ENCODE data around the gene PCDH9. TPM values are rescaled to one million over a fixed set of nuclear protein-coding genes. Genes with fewer than 3 reads are reported as not detected.

The PCDH9 gene
- total RNA-seq, 1 donor from 2014 or later, result 10.4 TPM

GRCh38 chr13:66400292-66400691 lies 829.8 kb downstream of the PCDH9 start:
- no peaks in the 10 kb centered on the region for H3K27me3 Mint-ChIP-seq (ENCODE audit: low read depth, unreplicated experiment)
- no peak for TF ChIP-seq EZH2 (IDR thresholded peaks at IDR 0.05; ENCODE audit: insufficient read depth, low read length)
- no peak for TF ChIP-seq CTCF (IDR thresholded peaks at IDR 0.05; ENCODE audit: insufficient read depth, low read depth, low read length)
- H3K27me3 ChIP-seq (ENCODE audit: insufficient read depth, low read length), result no peaks in the 10 kb centered on the region
- H3K9ac ChIP-seq (ENCODE audit: low read length), result no peak overlapping the region
- H4K20me1 ChIP-seq (ENCODE audit: insufficient read depth, low read length), result no peaks in the 10 kb centered on the region
- H3K4me1 Mint-ChIP-seq (ENCODE audit: low read depth, unreplicated experiment), result no peaks in the 10 kb centered on the region
- H3K27ac Mint-ChIP-seq (ENCODE audit: unreplicated experiment), result no peak overlapping the region
- no peak overlapping the region for H2AFZ ChIP-seq (ENCODE audit: low read depth, low read length)
- FAIRE-seq, result no peak
- H3K9me3 Mint-ChIP-seq (ENCODE audit: unreplicated experiment), result no peaks in the 10 kb centered on the region
- no peak overlapping the region for H3K4me3 Mint-ChIP-seq (ENCODE audit: unreplicated experiment)
- no peaks in the 10 kb centered on the region for H3K36me3 ChIP-seq (ENCODE audit: insufficient read depth, low read length)
- H3K4me3 ChIP-seq (ENCODE audit: insufficient read depth, low read depth, low read length), result no peak overlapping the region
- no peaks in the 10 kb centered on the region for H3K79me2 ChIP-seq (ENCODE audit: insufficient read depth, low read length)
- no peak overlapping the region for H3K27ac ChIP-seq (ENCODE audit: low read depth, low read length)
- H3K9me3 ChIP-seq (ENCODE audit: insufficient read depth, low read depth, low read length), result no peaks in the 10 kb centered on the region
- no peaks in the 10 kb centered on the region for H3K36me3 Mint-ChIP-seq (ENCODE audit: low read depth, unreplicated experiment)
- no peaks in the 10 kb centered on the region for H3K4me1 ChIP-seq (ENCODE audit: insufficient read depth, low read length)
- no peak for DNase-seq (ENCODE audit: low read depth)
- no peak overlapping the region for H3K4me2 ChIP-seq (ENCODE audit: low read length)

- Mint-ChIP-seq H3K4me1 (ENCODE audit: low read depth, unreplicated experiment) (no peaks in the 10 kb centered on the region), H3K4me3 (ENCODE audit: unreplicated experiment) (no peak overlapping the region), H3K36me3 (ENCODE audit: low read depth, unreplicated experiment) (no peaks in the 10 kb centered on the region), H3K27me3 (ENCODE audit: low read depth, unreplicated experiment) (no peaks in the 10 kb centered on the region), H3K9me3 (ENCODE audit: unreplicated experiment) (no peaks in the 10 kb centered on the region), H3K27ac (ENCODE audit: unreplicated experiment) (no peak overlapping the region)
- H3K27me3 ChIP-seq (ENCODE audit: insufficient read depth, low read length), result no peaks in the 10 kb centered on the region
- DNase-seq (ENCODE audit: low read depth) (no peak), FAIRE-seq (no peak)
- no peaks in the 10 kb centered on the region for H3K36me3 ChIP-seq (ENCODE audit: insufficient read depth, low read length)
- H3K9me3 ChIP-seq (ENCODE audit: insufficient read depth, low read depth, low read length), result no peaks in the 10 kb centered on the region
- H3K4me3 ChIP-seq (ENCODE audit: insufficient read depth, low read depth, low read length), result no peak overlapping the region
- no peak overlapping the region for H3K27ac ChIP-seq (ENCODE audit: low read depth, low read length)
- no peak for TF ChIP-seq CTCF (IDR thresholded peaks at IDR 0.05; ENCODE audit: insufficient read depth, low read depth, low read length)
- TF ChIP-seq EZH2 (IDR thresholded peaks at IDR 0.05; ENCODE audit: insufficient read depth, low read length), result no peak
- no peaks in the 10 kb centered on the region for H4K20me1 ChIP-seq (ENCODE audit: insufficient read depth, low read length)
- H2AFZ ChIP-seq (ENCODE audit: low read depth, low read length), result no peak overlapping the region
- H3K4me1 ChIP-seq (ENCODE audit: insufficient read depth, low read length), result no peaks in the 10 kb centered on the region
- no peak overlapping the region for H3K9ac ChIP-seq (ENCODE audit: low read length)
- H3K4me2 ChIP-seq (ENCODE audit: low read length), result no peak overlapping the region
- no peaks in the 10 kb centered on the region for H3K79me2 ChIP-seq (ENCODE audit: insufficient read depth, low read length)
These were observed 830.3 kb downstream of the PCDH9 start for GRCh38 chr13:66399873-66400272.

- H3K9me3 ChIP-seq (ENCODE audit: insufficient read depth, low read depth, low read length), result no peaks in the 10 kb centered on the region
- no peaks in the 10 kb centered on the region for H3K4me1 ChIP-seq (ENCODE audit: insufficient read depth, low read length)
- H3K27me3 ChIP-seq (ENCODE audit: insufficient read depth, low read length), result no peaks in the 10 kb centered on the region
- Mint-ChIP-seq H3K4me1 (ENCODE audit: low read depth, unreplicated experiment) (no peaks in the 10 kb centered on the region), H3K4me3 (ENCODE audit: unreplicated experiment) (no peak overlapping the region), H3K9me3 (ENCODE audit: unreplicated experiment) (no peaks in the 10 kb centered on the region), H3K36me3 (ENCODE audit: low read depth, unreplicated experiment) (no peaks in the 10 kb centered on the region), H3K27ac (ENCODE audit: unreplicated experiment) (no peak overlapping the region), H3K27me3 (ENCODE audit: low read depth, unreplicated experiment) (no peaks in the 10 kb centered on the region)
- DNase-seq (ENCODE audit: low read depth) (no peak), FAIRE-seq (no peak)
- no peak overlapping the region for H3K4me3 ChIP-seq (ENCODE audit: insufficient read depth, low read depth, low read length)
- no peak overlapping the region for H2AFZ ChIP-seq (ENCODE audit: low read depth, low read length)
- no peak overlapping the region for H3K9ac ChIP-seq (ENCODE audit: low read length)
- no peaks in the 10 kb centered on the region for H4K20me1 ChIP-seq (ENCODE audit: insufficient read depth, low read length)
- no peaks in the 10 kb centered on the region for H3K36me3 ChIP-seq (ENCODE audit: insufficient read depth, low read length)
- H3K4me2 ChIP-seq (ENCODE audit: low read length), result no peak overlapping the region
- no peaks in the 10 kb centered on the region for H3K79me2 ChIP-seq (ENCODE audit: insufficient read depth, low read length)
- H3K27ac ChIP-seq (ENCODE audit: low read depth, low read length), result no peak overlapping the region
- no peak for TF ChIP-seq EZH2 (IDR thresholded peaks at IDR 0.05; ENCODE audit: insufficient read depth, low read length)
- no peak for TF ChIP-seq CTCF (IDR thresholded peaks at IDR 0.05; ENCODE audit: insufficient read depth, low read depth, low read length)
These were observed 833.0 kb downstream of the PCDH9 start for GRCh38 chr13:66397133-66397532.

Measured in astrocyte (in vitro differentiated cells and primary cell).